ENCODE data around the gene XPR1.

- TF ChIP-seq CTCF (IDR thresholded peaks at IDR 0.05) (no peak), POLR2A (IDR thresholded peaks at IDR 0.05) (no peak)
Measured at GRCh38 chr1:180851995-180852887, 220.4 kb downstream of the XPR1 start.
